K562 (cell line): Measurements from ENCODE around the gene OBP2A. TPM values are rescaled to one million over a fixed set of nuclear protein-coding genes. Genes with fewer than 3 reads are reported as not detected.
A peak's percentile ranks its signal among the peaks of the same experiment; 100 is the strongest.

Experiments used
- ATF1 ChIP-seq, 2 experiments: fragments of 450-650 bp in 1 of 2; IDR thresholded peaks; 2 replicates each; pipeline ENCODE4 v1.6.1; 2016; ENCODE audit warnings: missing compliant biosample characterization in 1 of 2, missing genetic modification characterization in 1 of 2
- ATF2 ChIP-seq: sonication (generic); formaldehyde crosslinking; IDR thresholded peaks from 2 replicates; pipeline ENCODE4 v1.8.1; 2022; ENCODE audit warnings: missing genetic modification reagents
- ATF3 ChIP-seq, 2 experiments: fragments of 450-650 bp in 1 of 2; sonication (generic) in 1 of 2; formaldehyde crosslinking in 1 of 2; IDR thresholded peaks in 1 of 2; conservative IDR thresholded peaks in 1 of 2; 2 replicates each; pipeline versions ENCODE4 v1.6.1 to v1.8.1; 2016 to 2023; ENCODE audit warnings: mild to moderate bottlenecking in 2 of 2, moderate library complexity in 2 of 2, inconsistent platforms in 1 of 2, missing genetic modification reagents in 1 of 2
- FOSL1 ChIP-seq: fragments of 200-800 bp; sonication (Bioruptor generic); conservative IDR thresholded peaks from 2 replicates; pipeline ENCODE4 v1.6.1; 2016; ENCODE audit warnings: missing genetic modification characterization, missing compliant biosample characterization
- JUN ChIP-seq, 2 experiments: sonication (generic) in 1 of 2; formaldehyde crosslinking in 1 of 2; IDR thresholded peaks; 2 replicates each; pipeline versions ENCODE4 v1.6.1 to v1.8.0; 2012 to 2022; ENCODE audit warnings: borderline replicate concordance in 2 of 2, mild to moderate bottlenecking in 2 of 2, improper control_type of control experiment in 1 of 2, low read depth in 1 of 2, low read length in 1 of 2, missing genetic modification reagents in 1 of 2
- MAX ChIP-seq: sonication (generic); formaldehyde crosslinking; IDR thresholded peaks from 2 replicates; pipeline ENCODE4 v1.9.0; 2022; ENCODE audit warnings: mild to moderate bottlenecking, missing genetic modification reagents
- NR2F6 ChIP-seq: fragments of 450-650 bp; formaldehyde crosslinking; IDR thresholded peaks from 2 replicates; pipeline ENCODE4 v1.4.0; 2020; ENCODE audit warnings: mild to moderate bottlenecking
- ZBED1 ChIP-seq: IDR thresholded peaks from 2 replicates; pipeline ENCODE4 v1.6.1; 2014
- ZBTB34 ChIP-seq: fragments of 250-450 bp; sonication (Bioruptor Pico); IDR thresholded peaks from 2 replicates; pipeline ENCODE4 v1.8.0; 2021; ENCODE audit warnings: mild to moderate bottlenecking, moderate library complexity
- ZNF280A ChIP-seq: fragments of 450-650 bp; IDR thresholded peaks from 2 replicates; pipeline ENCODE4 v1.6.1; 2018; ENCODE audit warnings: mild to moderate bottlenecking, low read depth; ENCODE audit not compliant: partially characterized antibody
- ZNF668 ChIP-seq: fragments of 250-450 bp; sonication (Bioruptor Pico); IDR thresholded peaks from 2 replicates; pipeline ENCODE4 v1.8.0; 2022; ENCODE audit warnings: mild to moderate bottlenecking, inconsistent platforms
- ZNF780A ChIP-seq: fragments of 250-450 bp; sonication (Bioruptor Pico); IDR thresholded peaks from 2 replicates; pipeline ENCODE4 v1.5.0; 2021; ENCODE audit warnings: mild to moderate bottlenecking
- polyA plus RNA-seq, 8 experiments: library from polyadenylated mRNA; depleted of rRNA in 4 of 8; stranded (reverse) in 5 of 8; unstranded in 3 of 8; fragments of >200 nt; fragmentation: Nextera tagmentation in 2 of 8; fragmentation: Illumina TruSeq in 1 of 8; extraction: Ambion mirVana in 2 of 8; extraction: Trizol in 1 of 8; gene quantifications; 2 replicates each; pipeline versions ENCODE4 v1.2.1 to v1.2.3, GENCODE V29; 2011 to 2014; ENCODE audit warnings: inconsistent platforms in 1 of 8, missing spikeins in 1 of 8
- total RNA-seq, 7 experiments: library from RNA; depleted of rRNA in 6 of 7; stranded (reverse); fragments of >200 nt in 6 of 7; fragmentation: Illumina TruSeq in 2 of 7; extraction: Trizol in 2 of 7; gene quantifications; 2 replicates each; pipeline versions ENCODE4 v1.2.1 to v1.2.3, GENCODE V29; 2011 to 2021; ENCODE audit warnings: low replicate concordance in 1 of 7

OBP2A gene
- total and polyA plus RNA-seq, 9 of the 15 experiments (the other 6 are each of a cell fraction or from before 2014, with no cell fraction given): not detected

GRCh38 chr9:135587658-135588057 is 41.7 kb downstream of the OBP2A start (continued):
- 0 out of 2 replicates have a peak, but pooled peaks have one; percentile 42 for TF ChIP-seq MAX (CRISPR knock-in tag)
- TF ChIP-seq ZNF668 (CRISPR knock-in tag): no peak
- TF ChIP-seq NR2F6: no peak
- TF ChIP-seq FOSL1 (tag): peak; percentile 73
- TF ChIP-seq JUN (IDR thresholded peaks at IDR 0.05; ENCODE audit: borderline replicate concordance, low read depth, low read length): peak; percentile 56; the same call in 1 of the 2 replicates
- TF ChIP-seq JUN (CRISPR knock-in tag; IDR thresholded peaks at IDR 0.05; ENCODE audit: borderline replicate concordance): no peak
- TF ChIP-seq ATF1 (CRISPR knock-in tag; IDR thresholded peaks at IDR 0.05): no peak
- TF ChIP-seq ATF1 (tag; IDR thresholded peaks at IDR 0.05): no peak
- no peak for TF ChIP-seq ZNF280A
- no peak for TF ChIP-seq ZBTB34
- no peak for TF ChIP-seq ZNF780A (CRISPR knock-in tag)
- TF ChIP-seq ZBED1: no peak
- TF ChIP-seq ATF3 (IDR thresholded peaks at IDR 0.05): peak; percentile 82
- TF ChIP-seq ATF3 (CRISPR knock-in tag; conservative IDR thresholded peaks at IDR 0.05): no peak
- no peak for TF ChIP-seq ATF2 (CRISPR knock-in tag)
